ENCODE measurements around the gene ASTN2.

ASTN2 gene

DNA sequence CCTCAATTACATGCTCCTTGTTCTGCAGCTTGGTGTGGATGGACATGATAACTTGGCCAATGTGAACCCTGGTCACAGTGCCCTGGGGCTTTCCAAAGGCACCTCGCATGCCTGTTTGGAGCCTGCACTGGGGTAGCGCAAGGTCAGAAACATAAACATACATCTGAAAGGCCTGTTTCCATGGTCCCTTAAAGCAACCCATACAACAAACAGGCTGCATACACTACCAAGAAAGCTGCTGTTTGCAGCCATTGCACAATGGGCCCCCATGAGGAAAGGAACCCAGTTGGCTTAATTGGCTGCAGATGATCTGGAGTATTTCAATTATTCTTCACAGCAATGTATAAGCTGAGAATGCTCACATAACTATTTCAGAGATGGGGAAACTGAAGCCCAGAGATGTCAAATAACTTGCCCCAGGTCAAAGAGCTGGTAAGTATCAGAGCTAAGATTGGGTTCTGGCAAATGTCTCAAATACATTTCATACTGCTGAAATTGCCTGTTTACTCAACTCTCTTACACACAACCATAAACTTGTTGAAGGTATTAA is 233.9 kb downstream of the ASTN2 start:
- in situ Hi-C loops (cut with HindIII; ENCODE audit: low sequenced_read_pairs): loop anchor here (5.0 kb wide), 1 partner anchor 39 kb away; no protein-coding TSS in a partner anchor

- in situ Hi-C loops (cut with HindIII; ENCODE audit: low sequenced_read_pairs): no loop called here
These were observed 236.1 kb downstream of the ASTN2 start for GRCh38 chr9:117178596-117179375.

- in situ Hi-C loops (cut with HindIII; ENCODE audit: low sequenced_read_pairs): no loop called here
These were observed 244.3 kb downstream of the ASTN2 start for GRCh38 chr9:117170567-117170966.

GRCh38 chr9:117169089-117169621 is 245.7 kb downstream of the ASTN2 start:
- in situ Hi-C loops (cut with HindIII; ENCODE audit: low sequenced_read_pairs): no loop called here

DNA sequence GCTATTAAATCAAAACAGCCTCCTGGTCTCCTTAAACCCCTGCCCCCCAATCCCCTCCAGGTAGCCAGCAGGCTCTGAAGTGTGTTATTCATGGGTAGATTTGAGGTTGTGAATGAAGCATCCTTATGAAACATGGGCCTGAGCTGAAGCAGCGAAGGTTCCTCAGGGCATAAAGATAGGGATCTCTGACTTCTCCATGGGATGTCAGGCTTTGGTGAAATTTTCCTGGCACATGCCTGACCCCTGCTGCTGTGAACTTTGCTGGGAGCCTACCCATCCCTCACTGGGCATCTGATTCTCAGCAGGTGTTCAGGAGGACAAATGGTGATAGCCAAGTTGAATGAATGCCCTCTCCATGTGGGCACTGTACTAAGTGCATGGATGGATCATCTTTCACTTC is 250.3 kb downstream of the ASTN2 start:
- in situ Hi-C loops (cut with HindIII; ENCODE audit: low sequenced_read_pairs): no loop called here

GRCh38 chr9:117160254-117160653 is 254.6 kb downstream of the ASTN2 start:
- in situ Hi-C loops (cut with HindIII; ENCODE audit: low sequenced_read_pairs): no loop called here

DNA sequence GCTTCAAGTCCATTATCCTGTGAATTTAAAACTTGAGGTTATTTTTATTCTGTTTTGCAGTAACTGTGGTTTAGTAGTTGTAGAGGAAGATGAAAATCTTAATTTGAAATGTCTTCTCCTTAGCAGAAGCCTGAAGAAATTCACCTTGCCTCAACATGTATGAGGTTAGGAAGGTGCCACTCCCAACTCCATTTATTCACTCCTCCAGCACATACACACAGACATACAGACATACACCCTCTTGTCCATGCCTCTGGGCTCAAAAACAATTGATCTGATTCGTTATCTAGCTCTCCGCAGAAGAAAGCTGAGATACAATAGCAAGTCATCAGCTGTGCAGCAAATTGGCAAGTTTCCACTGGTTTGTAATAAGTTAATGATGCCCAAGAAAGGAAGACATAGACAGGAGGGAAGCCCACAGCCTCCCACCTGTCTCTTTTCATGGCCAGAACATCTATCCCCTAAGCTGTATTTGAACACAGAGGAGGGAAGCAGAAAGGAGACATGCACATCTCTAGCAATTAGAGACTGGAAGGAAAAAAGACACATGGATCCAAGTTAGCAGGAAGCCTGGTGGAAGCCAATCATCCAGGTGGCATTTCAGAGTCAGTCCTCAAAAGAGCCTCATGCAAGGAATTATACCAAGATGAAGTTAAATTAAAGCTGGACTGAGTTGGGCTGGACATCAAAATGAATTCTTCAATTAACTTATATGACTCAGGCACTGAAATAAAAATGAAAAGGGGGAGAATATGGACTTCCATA is 257.9 kb downstream of the ASTN2 start:
- in situ Hi-C loops (cut with HindIII; ENCODE audit: low sequenced_read_pairs): no loop called here

DNA sequence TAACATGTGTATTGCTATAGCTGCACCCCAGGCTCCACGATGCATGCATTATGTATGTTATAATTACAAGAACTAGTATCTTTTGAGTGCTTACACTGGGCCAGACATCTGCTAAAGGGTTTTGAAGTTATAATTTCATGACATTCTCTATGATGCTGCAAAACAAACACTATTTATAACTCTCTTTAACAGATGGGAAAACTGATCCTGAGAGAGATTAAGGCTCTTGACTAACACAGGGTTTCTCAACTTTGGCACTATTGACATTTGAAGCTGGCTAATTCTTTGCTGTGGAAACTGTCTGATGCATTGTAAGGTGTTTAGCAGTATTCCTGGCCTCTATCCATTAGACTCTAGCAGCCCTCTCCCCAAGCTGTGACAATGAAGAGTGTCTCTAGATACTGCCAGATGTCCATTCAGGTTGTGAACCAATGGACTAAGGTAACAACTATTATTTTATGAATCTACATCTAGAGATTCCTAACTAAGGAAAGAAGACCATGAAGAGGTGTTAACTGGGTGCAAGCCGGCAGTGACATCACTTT is 258.6 kb downstream of the ASTN2 start:
- in situ Hi-C loops (cut with HindIII; ENCODE audit: low sequenced_read_pairs): no loop called here

- in situ Hi-C loops (cut with HindIII; ENCODE audit: low sequenced_read_pairs): no loop called here
These were observed 261.8 kb downstream of the ASTN2 start for GRCh38 chr9:117153021-117153420.

DNA sequence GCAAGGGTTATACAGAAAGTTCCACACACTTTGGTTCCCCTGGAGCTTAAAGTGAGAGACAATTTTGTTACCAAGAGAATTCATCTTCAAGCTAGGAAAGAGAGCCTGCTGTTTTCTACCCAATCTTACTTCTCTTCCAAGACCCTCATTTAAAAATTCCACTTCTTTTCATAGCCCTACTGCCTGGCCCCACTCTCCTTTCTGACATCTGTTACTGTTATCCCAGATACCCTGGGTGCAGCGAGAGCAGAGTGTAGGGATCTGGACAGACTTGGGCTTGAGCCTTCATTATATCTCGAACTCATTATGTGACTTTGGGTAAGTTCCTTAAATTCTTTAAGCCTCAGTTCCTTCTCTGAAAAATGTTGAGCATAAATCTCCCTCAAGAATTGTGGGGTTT is 263.1 kb downstream of the ASTN2 start:
- in situ Hi-C loops (cut with HindIII; ENCODE audit: low sequenced_read_pairs): no loop called here

DNA sequence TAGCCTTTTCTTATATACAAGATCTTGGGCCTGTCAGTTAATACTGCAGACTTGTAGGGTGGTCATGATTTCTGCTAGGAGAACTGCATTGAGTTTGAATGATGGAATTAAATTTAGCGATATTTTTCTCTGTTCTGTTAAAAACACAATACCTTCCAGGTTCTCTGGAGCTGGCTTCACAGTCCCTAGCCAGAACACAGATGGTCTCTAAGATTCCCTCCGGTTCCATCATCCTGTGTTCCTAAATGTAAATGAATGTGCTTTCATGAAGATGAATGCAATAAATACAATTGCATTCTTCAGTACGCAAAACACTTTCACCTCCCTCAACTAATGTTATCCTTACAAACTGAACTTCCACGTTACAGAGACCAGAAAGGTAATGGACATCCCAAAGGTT is 264.9 kb downstream of the ASTN2 start:
- in situ Hi-C loops (cut with HindIII; ENCODE audit: low sequenced_read_pairs): no loop called here

DNA sequence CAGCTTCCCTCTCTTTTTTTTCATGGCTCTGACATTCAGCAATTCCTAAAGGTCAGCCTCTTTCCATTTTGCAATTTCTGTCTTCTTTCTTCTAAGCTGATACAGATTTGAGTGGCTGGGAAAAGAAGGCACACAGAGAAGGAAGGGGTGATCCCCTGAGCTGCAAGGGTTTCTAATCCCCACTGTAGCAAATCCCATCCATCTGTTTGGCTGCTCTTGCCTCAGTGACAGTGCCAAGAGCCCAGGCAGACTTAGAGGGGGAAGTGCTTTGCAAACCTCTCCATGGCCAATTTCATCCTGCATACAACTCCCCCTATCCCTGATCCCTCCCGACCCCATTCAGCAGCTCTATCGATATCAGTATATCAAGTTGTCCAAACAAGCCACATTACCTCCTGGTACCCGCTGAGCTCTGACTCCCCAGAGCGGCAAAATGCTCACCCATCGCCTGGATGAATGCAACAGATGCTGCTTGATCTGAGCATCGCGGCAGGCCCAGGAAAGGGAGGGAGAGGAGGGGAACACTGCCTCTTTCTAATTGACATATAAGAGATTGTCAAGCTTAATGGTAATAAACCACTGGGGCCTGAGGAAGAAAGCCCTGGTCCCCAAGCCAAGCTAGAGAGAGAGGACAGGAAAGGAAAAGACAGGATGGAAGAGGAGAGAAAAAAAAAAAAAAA is 268.9 kb downstream of the ASTN2 start:
- in situ Hi-C loops (cut with HindIII; ENCODE audit: low sequenced_read_pairs): no loop called here

DNA sequence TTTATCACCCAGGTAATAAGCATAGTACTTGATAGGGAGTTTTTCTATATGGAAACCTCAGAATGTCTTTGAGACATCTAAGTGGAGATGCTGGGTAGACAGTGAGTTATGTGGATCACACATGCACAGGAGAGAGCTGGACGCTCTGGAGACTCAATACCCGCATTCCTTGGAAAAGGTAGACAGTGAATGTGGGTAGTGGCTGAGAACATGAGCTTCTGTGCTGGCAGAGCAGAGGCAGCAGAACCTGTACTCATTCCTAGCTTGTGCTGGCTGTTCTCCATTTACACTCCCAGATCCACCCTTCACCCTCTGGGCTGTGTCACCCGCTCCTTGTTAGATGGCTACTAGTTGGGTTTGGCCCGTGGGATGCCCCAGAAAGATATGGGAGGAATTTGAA is 269.8 kb downstream of the ASTN2 start:
- in situ Hi-C loops (cut with HindIII; ENCODE audit: low sequenced_read_pairs): no loop called here

DNA sequence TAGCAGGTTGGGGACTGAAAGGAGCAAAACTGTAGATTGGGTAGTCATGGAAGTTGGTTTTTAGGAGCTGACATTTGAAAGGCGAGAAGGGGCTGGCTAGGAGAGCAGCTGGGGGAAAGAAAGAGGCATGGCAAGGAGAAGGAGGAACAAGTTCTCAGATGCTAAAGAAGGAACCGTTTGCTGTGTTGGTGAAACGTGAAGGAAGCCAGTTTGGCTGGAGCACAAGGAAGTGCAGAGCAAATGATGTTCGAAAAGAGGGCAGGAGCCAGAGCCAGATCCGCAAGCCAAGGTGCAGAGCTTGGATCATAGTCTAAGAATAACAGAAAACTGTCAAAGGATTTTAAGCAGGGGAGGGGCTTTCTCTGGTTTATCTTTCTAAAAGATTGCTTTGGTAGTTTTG is 276.6 kb downstream of the ASTN2 start:
- in situ Hi-C loops (cut with HindIII; ENCODE audit: low sequenced_read_pairs): no loop called here

- in situ Hi-C loops (cut with HindIII; ENCODE audit: low sequenced_read_pairs): no loop called here
These were observed 278.4 kb downstream of the ASTN2 start for GRCh38 chr9:117136461-117136860.

DNA sequence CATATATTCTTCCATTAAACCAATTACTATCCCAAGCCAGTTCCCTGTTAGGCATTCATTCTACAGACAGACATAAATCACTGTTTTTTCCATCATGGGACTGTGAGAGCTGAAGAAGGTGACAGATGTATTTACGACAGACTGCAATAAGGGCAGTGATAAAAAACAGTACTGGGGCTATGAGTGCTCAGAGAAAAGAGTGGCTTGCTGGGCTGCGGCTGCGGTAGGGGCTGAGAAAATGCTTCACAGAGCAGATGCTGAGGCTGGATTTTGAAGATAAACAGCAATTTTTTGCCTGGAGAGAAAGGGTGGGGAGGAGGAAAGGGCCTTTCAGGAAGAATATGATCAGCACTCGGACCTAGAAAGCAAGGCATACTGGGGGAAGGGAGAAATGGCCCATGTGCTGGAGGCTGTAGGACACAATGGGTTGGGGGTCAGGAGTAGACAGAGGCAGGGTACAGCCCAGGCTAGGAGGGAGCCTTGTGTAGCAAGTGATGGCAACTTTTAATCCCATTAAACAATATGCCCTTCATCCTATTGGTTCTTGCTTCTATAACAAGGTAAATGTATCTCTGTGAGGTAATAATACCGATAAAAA is 279.3 kb downstream of the ASTN2 start:
- in situ Hi-C loops (cut with HindIII; ENCODE audit: low sequenced_read_pairs): no loop called here

DNA sequence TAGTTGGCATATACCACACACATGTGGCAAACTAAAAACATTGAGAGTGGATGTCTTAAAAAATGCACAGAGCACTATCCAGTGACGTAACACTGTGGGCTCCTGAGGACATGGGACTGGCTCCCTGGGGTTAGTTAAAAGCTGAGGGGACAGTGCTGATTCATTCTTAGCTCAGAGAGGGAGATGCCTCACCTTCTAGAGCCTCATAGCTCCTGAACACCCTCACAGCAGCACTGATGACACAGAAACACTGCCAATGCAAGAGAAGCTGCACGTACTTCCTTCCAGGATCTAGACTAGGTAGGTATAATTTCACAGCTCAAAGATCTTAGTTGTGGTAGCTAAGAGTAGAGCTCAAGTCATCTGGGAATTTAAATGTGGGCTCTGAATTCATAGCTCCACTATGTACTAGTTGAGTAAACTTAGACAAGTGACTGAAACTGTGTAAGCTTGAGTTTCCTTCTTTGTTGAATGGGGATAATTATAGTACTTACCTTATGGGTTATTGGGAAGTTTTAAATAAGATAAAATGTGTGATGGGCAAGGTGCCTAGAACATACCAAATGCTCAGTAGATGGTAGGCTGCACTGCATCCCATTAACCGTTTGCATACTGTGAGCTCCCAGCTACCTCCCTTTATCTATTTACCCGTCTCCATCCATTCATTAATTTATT is 279.9 kb downstream of the ASTN2 start:
- in situ Hi-C loops (cut with HindIII; ENCODE audit: low sequenced_read_pairs): no loop called here

GRCh38 chr9:117126871-117127270 is 288.0 kb downstream of the ASTN2 start:
- in situ Hi-C loops (cut with HindIII; ENCODE audit: low sequenced_read_pairs): no loop called here

- in situ Hi-C loops (cut with HindIII; ENCODE audit: low sequenced_read_pairs): no loop called here
These were observed 289.3 kb downstream of the ASTN2 start for GRCh38 chr9:117125531-117125930.

DNA sequence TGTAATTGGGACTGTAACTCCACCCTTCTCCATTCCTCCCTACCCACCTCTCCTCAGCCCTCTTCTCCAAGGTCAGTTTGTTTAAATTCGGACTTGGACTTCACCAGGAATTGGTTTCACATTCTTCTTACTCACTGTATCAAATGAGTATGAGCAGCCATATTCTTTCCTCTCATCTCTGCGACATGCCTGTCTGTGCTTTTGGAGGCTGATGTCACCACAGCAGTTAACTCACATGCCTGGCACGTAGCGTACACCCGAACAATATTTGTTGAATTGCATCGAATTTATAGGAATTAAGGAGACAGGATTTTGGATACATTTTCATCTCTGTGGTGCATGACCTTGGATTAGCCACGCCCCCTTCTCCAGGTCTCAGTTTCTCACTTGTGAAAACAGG is 291.1 kb downstream of the ASTN2 start:
- in situ Hi-C loops (cut with HindIII; ENCODE audit: low sequenced_read_pairs): no loop called here

Data from endothelial cell of hepatic sinusoid (primary cell).